Uterus (tissue), 2 donors: ENCODE measurements around the gene ABLIM2.

Experiments
- CTCF ChIP-seq, 4 experiments: fragments of 200-600 bp in 2 of 4; fragments of 450-650 bp in 2 of 4; sonication (generic) in 2 of 4; IDR thresholded peaks; one replicate each; pipeline ENCODE4 v1.5.1; 2016 to 2019; ENCODE audit warnings: antibody characterized with exemption in 4 of 4, mild to moderate bottlenecking in 2 of 4, moderate library complexity in 1 of 4
- POLR2A ChIP-seq, 2 donors: fragments of 450-650 bp; IDR thresholded peaks; one replicate each; pipeline ENCODE4 v1.6.1; 2016; ENCODE audit warnings: antibody characterized with exemption in 2 of 2, mild to moderate bottlenecking in 1 of 2, moderate library complexity in 1 of 2

- TF ChIP-seq CTCF (IDR thresholded peaks at IDR 0.05), result no peak
- no peak for TF ChIP-seq POLR2A (IDR thresholded peaks at IDR 0.05)
These were observed 242.8 kb downstream of the ABLIM2 start for GRCh38 chr4:7915875-7916242.
